Ramos (cell line): ENCODE measurements around the gene EPG5.
"Not testable (repeated sequence)": the region's sequence is repeated elsewhere in the genome, so short reads cannot be mapped to it uniquely, and the experiment has no call there.

Source experiments
- in situ Hi-C: fragments of 300-500 bp; cut with MboI; formaldehyde crosslinking; loops from one replicate; pipeline ENCODE4 v1.14.3; 2022; ENCODE audit warnings: low sequenced_read_pairs; ENCODE audit not compliant: unreplicated experiment

EPG5 gene

DNA sequence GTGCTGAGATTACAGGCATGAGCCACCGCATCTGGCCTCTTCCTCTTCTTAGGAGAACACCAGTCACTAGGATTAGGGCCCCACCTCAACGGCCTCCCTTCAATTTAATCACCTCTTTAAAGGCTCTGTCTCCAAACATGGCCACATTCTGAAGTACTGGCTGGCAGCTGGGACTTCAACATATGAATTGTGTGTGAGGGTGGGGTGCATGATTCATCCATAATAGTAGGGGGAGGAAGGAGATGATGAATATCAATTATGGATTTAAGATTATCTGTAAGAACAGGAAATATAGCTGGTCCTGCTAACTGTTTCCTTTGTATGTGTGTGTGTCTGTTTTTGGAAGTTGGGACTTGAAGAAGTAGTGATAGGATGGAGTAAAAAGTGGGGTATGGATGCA is 14.7 kb upstream of the EPG5 start:
- in situ Hi-C loops, result no loop called here

DNA sequence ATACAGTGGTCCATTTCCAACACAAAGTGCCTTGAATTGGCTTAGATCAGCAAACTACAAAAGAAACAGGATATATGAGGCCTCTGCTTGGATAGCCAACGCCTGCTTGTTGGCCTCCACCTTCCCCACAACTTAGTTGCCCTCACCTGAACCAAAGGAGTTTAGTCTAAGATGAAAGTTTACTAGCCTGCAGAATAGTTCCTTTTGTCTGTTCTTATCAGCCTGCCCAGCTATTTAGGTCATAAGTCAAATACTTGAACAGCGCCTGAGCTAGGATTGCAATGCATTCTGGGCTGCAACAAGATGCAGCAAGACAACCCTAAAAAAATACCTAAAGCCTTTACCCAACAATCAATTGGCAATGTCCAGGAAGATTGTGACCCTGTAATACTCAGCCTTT is 13.1 kb upstream of the EPG5 start:
- in situ Hi-C loops, result no loop called here

DNA sequence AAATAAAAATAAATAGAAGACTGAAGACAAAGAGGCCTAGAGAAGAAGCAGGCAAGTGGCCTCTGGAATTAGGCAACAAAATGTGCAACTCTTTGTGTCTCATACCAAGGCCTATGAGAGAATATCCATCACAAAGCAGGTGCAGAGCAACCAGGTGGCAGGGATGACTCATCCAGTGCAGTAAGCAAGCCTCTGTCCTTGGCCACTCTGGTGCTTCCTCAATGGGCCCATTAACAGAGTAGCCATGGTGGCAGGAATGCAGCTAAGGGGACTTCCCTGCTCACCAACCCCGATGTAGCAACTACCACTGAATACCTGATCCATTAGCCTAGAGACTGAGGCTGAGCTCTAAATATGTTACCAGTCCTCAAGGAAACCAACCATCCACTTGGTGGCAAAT is 11.0 kb upstream of the EPG5 start:
- in situ Hi-C loops, result no loop called here

DNA sequence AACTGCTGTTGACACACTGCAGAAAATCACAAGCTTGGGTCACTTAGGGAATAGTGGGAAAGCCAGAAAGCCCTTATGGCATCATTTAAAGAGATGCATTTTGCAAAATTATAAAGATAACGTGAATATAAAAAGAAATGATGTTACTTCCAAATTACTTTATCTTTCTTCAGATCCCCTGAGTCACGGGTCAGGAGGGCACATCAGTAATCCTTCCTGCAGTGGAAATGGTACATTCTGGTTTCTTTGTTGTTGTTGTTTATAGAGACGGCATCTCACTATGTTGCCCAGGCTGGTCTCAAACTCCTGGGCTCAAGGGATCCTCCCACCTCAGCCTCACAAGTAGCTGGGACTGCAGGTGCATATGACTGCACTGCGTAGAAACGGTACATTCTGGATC is 9.8 kb upstream of the EPG5 start:
- in situ Hi-C loops, result no loop called here

DNA sequence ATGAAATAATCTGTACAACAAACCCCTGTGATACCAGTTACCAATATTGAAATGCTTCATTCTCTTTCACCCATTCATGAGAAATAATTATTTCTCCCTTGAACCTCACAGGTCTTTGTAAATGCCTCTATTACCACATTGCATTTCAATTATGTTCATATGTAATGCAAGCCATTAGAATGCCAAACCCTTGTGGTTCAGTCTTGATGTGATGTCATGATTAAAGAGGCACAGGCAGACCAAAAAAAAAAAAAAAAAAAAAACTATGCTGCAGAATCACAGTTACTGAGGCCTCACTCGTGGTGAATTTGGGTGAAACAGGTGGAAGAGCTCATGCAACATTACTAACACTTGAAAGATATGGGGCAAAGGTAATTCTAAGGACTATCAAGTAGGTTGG is 9.4 kb upstream of the EPG5 start:
- in situ Hi-C loops, result no loop called here

DNA sequence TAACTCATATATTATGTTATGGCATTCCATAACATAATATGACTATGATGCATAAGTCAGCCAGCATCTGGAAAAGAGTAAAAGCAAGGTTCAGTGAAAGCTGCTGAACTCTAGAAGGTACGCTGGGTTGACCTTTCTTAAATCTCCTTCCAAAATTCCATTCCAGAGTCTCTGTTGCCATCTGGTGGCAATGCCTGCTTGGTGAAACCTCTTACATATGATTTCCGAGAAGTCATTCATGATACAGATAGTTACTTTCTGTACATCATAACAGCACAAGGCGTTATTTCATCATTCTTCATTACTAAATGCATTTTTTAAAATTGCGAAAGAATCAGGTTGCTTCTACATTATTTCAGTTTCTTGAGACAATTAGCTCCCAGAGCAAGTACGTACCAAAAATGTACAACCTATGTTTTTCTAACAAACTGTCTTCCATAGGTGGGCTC is 7.0 kb upstream of the EPG5 start:
- in situ Hi-C loops, result no loop called here

DNA sequence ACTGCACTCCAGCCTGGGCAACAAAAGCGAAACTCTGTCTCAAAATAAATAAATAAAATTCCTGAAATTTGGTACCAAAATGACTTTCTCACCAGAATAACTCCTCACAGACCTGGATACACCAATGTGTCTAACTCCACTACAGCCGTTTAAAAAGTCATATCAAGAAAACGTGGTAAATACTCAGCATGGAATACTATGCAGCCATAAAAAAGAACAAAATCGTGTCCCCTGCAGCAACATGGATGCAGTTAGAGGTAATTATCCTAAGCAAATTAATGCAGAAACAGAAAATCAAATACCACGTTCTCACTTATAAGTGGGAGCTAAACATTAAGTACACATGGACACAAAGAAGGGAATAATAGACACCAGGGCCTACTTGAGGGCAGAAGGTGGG is 2.2 kb downstream of the EPG5 start:
- in situ Hi-C loops, result not testable (repeated sequence)

DNA sequence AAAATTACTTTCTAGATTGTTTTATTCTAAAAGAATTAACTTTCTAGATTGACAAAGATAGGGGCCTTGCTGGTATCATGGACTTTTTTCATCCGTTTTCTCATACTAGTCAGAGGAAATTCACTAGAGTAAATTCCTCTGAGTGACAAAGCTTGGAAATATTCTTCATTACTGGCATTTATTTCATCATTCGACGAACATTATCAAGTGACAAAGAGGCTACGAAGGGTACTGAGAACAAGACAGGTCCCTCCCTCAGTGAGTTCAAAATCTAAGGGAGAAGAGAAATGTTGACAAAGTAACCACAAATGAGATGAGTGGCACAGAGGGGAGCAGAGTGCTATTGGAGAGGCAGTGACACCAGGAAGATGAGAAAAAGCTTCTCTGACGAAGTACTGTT is 4.3 kb downstream of the EPG5 start:
- in situ Hi-C loops, result no loop called here

DNA sequence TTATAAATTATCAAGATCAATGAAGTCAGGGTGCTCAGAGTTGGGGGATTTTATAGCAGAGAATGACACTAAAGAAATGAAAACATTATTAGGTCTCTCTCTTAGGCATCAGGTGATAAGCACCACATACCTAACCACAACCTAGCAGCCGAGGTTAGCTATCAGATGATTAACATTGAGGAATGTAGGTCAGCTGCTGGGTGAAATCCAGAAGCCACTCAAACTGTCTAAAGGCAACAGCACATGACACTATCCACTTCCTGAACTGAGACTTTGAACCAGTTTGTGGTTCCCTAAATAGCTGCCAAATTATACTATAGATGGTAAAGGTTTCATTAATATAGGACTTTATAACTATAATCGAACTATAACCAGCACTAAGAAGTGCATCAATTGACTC is 4.7 kb downstream of the EPG5 start:
- in situ Hi-C loops, result no loop called here

DNA sequence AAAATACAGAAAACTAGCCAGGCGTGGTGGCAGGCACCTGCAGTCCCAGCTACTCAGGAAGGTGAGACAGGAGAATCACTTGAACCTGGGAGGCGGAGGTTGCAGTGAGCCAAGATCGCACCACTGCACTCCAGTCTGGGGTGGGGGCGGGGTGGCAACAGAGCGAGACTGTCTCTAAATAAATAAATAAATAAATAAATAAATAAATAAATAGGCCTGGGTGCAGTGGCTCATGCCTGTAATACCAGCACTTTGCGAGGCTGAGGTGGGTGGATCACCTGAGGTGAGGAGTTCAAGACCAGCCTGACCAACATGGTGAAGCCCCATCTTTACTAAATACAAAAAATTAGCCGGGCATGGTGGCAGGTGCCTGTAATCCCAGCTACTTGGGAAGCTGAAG is 7.6 kb downstream of the EPG5 start:
- in situ Hi-C loops, result not testable (repeated sequence)

DNA sequence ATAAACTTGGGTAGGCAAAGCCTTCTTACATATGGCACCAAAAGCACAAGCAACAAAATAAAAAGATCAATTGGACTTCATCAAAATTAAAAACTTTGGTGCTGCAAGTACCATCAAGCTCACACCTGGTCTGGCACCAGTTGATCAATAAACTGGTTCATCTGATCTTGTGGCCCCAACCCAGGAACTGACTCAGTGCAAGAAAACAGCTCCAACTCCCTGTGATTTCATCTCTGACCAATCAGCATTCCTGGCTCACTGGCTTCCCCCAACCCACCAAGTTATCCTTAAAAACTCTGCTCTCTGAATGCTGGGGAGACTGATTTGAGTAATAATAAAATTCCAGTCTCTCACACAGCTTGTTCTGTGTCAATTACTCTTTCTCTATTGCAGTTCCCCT is 8.4 kb downstream of the EPG5 start:
- in situ Hi-C loops, result no loop called here

DNA sequence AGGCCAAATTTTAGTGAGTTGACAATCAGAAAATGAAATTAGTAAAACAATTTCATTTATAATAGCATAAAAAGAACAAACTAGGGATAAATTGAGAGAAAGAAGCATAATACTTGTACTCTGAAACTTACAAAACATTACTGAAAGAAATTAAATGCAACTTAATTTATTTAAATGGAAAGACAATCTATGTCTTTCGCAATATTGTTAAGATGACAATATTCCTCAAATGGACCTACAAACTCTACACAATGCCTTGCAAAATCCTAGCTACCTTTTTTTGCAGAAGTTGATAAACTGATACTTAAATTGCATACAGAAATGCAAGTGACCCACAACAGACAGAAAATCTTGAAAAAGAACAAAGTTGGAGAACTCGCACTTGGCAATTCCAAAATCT is 9.1 kb downstream of the EPG5 start:
- in situ Hi-C loops, result no loop called here

DNA sequence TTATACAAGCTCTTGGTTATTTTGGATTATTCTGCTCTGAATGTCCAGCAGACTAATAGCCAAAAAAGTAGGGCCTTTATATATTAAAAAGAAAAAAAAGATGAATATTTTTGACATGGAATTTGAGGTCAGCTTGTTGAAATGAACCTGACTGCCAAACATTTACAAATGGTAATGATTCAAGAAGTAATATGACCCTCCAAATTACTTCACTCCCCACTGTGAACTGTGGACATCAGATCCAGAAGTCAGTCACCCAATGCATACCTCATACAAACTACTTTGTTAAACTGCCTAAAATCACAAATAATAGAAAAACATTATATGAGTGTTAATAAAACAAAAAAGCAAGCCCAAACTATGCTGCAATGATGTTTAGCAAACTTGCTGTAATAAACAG is 10.0 kb downstream of the EPG5 start:
- in situ Hi-C loops, result no loop called here

DNA sequence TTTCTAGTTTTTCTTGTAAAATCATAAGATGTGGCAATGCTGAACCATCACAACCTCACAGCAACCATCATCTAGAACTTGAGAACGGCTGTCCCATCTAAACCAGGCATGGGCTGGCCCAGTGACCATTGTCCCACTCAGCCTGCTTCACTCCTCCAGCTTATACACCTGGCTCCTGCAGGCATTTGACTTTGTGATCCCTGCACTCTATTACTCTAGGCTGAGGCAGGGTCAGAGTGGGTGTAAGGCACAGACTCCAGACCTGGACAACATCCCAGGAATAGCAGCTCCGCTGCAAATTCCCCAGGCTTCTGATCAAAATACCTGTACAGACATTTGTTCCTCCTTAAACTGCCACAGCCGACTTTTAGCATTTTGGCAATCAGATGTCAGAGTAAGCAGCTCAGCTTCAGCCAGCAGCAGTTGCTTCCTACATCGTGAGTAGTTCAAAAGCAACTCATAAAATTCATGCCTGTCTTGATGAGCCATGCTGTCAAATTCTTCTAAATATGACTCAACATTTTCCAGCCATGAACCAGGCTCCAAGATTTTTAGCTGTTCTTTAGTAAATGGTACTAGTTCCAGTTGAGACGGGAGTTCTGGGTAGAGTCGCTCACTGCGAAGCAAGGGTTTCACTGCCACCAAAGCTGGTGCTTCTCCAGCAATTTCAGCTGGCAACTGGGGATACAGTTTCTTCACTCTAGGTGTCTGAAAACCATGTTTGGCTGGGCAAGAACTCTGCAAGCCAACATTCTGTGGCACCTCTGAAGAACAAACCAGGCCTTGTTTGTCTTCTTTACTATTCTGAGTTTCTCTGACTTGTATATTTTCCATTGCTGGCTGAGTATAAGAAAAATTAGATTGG is 12.8 kb downstream of the EPG5 start:
- in situ Hi-C loops, result no loop called here

DNA sequence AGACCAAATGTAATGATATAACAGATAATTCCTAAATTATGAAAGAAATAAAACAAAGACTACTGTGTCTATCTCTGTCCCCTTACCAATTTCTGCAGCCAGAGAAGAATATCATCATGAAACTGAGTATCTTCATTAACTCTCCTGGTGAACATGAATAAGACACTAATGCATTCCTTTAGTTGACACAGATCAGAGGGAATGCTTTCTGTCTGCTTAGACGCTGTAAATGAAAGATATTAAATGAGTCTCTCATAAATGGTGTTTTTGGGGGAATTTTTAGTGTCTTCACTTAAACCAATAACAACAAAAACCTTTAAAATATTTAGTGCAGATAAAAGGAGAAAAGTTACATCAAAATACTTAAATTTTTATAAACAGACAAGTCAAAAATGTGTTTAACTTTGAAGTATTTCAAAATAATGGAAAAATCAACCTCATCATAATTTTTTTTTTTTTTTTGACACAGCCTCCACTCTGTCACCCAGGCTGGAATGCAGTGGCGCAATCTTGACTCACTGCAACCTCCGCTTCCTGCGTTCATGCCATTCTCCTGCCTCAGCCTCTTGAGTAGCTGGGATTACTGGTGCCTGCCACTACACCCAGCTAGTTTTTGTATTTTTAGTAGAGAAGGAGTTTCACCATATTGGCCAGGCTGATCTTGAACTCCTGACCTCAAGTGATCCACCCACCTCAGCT is 16.0 kb downstream of the EPG5 start:
- in situ Hi-C loops, result no loop called here

DNA sequence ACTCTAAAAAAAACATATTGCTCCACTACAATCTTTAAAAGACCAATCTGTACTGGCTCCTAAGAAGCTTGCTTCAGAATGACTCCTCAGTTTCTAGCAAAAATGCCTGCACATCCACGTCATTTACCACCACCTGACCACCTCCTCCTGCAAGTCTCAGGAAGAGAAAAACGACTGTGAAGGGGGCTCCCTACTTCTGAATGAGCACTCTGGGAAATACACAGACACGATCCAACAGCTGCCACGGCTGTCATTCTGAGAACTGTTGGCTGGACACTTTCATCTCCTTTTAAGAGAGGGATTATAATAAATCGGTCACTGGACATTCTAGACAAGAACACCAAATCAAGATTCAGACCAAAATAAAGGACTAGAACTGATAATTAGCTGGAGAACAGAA is 21.5 kb downstream of the EPG5 start:
- in situ Hi-C loops, result no loop called here

DNA sequence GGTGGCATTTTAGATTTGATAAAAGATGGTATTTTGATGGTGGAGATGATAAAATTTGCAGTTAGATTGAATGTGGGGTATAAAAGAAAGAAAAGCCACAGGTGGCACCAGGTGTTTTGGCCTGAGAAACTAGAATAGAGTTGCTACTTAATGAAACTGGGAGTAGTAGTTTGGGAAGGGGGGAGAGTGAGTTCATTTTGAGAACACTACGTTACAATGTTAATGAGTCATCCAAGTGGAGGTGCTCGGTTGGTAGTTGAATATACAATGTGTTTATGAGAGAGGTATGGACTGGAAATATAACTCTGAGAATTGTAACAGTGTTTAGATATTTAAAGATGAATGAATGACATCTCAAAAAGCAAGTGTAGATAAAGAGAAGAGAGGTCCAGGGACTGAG is 26.4 kb downstream of the EPG5 start:
- in situ Hi-C loops, result no loop called here

DNA sequence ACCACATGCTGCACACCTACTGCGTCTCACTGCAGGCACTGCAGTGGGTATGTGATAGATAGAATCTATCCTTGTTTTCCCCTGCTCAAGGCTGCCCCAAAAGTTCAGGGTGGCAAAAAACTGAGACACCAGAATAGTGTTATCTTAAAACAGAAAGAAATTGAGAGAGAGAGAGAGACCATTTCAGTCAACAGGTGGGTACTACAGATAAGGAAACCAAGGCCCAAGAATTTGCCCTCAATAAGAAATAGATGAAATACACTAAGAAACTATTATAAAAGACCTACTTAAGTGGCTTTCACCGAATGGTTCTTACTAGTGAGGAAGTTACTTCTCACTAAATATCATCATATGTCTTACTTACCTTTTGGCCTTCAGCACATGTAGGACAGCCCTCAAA is 27.9 kb downstream of the EPG5 start:
- in situ Hi-C loops, result no loop called here

DNA sequence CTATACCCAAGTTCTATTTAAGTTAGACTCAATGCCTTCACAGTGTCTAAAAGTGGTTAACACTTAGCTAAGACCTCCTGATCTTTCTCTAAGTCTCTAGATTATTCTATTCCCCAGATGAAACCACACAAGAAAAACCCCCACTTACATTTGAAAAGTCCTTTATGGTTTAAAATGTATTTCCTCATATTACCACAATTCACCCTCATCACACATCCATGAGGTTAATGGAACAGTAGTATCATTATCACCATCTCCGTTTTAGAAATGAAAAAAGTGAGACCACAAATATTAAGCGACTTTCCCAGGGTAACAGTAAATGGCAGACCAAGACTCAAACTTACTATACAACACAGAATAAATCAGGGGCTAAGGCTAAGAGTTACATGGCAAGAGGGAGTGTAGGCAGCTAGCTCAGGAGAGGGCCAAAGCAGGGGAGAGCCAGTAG is 28.6 kb downstream of the EPG5 start:
- in situ Hi-C loops, result no loop called here

DNA sequence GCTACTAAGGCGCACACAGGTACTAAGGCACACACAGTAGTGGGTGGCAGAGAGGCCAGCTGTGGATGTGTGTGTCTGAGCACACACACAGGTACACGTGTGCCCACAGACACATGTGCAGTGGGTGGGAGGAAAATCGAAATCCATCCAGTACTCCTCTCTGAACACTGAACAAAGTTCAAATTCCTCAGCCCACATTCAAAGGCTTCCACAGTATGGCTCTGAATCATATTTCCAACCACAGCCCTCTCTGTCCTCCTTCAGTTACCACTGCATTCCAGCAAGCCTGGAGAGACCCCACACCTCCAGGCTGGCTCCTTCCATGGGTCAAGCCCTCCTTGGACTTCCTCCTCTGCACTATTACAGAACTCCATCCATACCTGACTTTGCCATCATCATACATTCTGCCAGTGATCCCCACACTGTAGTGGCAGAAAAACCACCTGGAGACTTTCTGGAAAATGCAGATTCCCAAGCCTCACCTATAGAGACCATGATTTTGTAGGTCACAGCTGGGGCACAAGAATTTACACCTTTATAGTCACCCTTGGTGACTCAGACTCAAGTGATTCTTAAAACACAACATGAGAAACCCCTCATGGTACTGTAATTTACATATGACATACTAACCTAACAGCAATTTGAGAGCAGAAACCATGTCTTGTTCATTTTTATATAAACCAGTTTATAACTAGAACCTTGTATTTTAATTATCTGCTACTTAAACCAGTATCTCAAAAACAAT is 31.4 kb downstream of the EPG5 start:
- in situ Hi-C loops, result no loop called here

DNA sequence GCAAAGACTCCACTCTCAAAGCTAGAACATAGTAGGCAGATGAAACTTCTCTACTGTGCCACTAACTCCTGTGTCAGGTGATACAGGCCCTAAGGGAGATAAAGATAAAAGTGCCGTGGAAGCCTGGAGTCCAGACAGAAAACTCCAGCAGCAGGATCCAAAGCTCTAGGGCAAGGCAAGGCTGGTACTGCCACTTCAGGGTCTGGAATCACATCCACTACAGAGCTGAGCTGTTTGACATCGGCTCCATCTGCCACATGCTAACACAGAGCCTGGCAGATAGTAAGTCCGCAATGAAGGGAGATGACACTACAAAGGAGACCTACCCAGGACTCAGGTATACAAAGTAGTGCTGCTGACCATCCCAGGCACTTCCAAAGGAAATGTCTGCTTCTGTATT is 34.4 kb downstream of the EPG5 start:
- in situ Hi-C loops, result no loop called here
